Stimulated activated CD8-positive, alpha-beta memory T cell treated with anti-CD3 and anti-CD28 coated beads, Interleukin-7, amount 100 ng/mL, for 24 hours (primary cell): ENCODE measurements around the gene DGAT2.

Experiments used
- DNase-seq: peaks from one replicate; pipeline ENCODE4 v3.0.0-alpha.2; 2020; ENCODE audit warnings: low read depth

The DGAT2 gene

GRCh38 chr11:75826461-75827230 lies 58.1 kb downstream of the DGAT2 start:
- no peak for DNase-seq

GRCh38 chr11:75827562-75827961 lies 59.0 kb downstream of the DGAT2 start:
- no peak for DNase-seq

GRCh38 chr11:75831915-75832502 lies 63.4 kb downstream of the DGAT2 start:
- no peak for DNase-seq

GRCh38 chr11:75834728-75835127 lies 66.2 kb downstream of the DGAT2 start:
- no peak for DNase-seq

GRCh38 chr11:75836417-75836816 lies 67.8 kb downstream of the DGAT2 start:
- DNase-seq = no peak

- DNase-seq = no peak
Measured at GRCh38 chr11:75839851-75840250, 71.3 kb downstream of the DGAT2 start.

- DNase-seq = no peak
Measured at GRCh38 chr11:75840522-75840921, 71.9 kb downstream of the DGAT2 start.

GRCh38 chr11:75841739-75842138 lies 73.2 kb downstream of the DGAT2 start:
- DNase-seq = no peak

- DNase-seq = no peak
Measured at GRCh38 chr11:75845324-75845723, 76.7 kb downstream of the DGAT2 start.

- DNase-seq = no peak
Measured at GRCh38 chr11:75849894-75850293, 81.3 kb downstream of the DGAT2 start.

GRCh38 chr11:75850787-75851186 lies 82.2 kb downstream of the DGAT2 start:
- DNase-seq = no peak
